Measurements from ENCODE around the gene SLC26A11.

The SLC26A11 gene

DNA sequence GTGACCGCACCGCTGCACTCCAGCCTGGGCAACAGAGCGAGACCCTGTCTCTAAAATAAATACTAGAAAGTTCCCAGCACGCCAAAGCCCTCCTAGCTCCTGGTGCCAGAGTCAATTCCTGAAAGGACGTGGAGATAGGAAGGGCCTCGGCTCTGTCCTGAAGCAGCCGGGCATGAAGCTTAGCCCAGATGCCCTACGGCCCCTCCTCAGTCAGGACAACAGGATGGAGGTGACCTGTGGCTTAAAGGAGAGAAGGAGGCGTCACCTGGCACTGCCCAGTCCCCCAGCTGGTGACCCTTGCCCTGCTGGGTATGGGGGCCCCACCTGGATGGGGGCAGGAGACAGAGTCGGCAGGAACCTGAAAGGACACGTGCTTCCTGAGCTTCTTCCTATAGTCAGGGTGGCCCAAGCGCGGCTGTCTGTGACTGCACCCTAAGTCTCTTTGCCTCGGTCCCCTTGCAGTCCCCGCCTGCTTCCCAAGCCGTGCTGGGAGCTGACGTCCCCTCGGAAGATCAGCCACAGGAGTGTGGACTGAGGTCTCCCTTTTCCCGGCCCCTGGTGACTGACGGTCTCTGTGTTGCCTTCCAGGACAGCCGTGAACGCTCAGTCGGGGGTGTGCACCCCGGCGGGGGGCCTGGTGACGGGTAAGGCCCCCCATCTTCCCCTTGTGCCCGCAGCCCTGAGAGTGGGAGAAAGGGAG is 25.5 kb downstream of the SLC26A11 start:
- no peak for DNase-seq

DNA sequence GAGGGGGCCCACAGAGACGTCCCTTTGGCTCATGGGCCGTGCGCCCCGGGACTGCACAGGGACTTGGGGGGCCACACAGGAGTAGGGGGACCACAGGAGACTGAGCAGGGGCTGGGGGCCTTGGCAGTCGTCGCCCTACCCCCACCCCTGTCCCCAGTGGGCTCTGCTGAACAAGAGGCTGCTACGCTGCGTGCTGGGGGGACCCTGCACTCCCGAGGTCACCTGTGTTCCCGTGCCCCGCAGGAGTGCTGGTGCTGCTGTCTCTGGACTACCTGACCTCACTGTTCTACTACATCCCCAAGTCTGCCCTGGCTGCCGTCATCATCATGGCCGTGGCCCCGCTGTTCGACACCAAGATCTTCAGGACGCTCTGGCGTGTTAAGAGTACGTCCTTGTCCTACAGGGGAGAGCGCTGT is 26.0 kb downstream of the SLC26A11 start:
- no peak for DNase-seq

DNA sequence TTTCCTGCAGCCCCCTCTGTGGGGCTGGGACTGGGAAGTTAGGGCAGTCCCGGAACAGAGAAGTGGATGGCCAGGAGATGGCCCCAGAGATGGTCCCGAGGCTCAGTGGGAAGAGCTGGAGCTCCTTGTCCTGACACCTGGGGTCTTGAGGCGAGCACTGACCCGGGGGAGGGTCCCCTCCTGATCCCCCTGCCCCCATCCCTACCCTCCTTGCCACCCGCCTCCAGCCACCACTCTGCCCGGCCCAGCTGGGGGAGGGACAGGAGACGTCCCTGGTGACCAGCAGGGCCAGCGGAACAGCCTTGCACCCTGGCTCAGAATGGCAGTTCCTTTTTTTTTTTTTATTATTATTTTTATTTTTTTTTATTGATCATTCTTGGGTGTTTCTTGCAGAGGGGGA is 26.5 kb downstream of the SLC26A11 start:
- DNase-seq, result no peak

DNA sequence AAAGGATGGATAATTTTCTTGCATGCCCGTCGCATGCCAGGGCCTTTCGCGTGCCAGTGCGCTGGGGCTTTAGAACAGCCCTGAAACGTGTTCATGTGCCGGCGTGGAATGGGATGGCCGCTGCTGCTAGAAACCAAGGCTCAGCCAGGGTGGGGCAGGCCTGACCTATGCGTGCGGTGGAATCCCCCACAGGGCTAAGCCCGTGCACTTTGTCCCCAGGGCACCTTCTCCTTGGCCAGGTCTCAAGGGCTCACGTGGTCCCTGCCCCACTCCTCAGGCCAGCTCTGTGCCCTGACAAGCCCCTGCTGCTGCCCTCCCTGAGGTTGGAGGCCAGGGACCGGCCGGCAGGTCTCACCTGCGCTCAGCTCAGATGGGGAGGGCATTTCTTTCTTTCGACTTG is 27.3 kb downstream of the SLC26A11 start:
- DNase-seq, result no peak

DNA sequence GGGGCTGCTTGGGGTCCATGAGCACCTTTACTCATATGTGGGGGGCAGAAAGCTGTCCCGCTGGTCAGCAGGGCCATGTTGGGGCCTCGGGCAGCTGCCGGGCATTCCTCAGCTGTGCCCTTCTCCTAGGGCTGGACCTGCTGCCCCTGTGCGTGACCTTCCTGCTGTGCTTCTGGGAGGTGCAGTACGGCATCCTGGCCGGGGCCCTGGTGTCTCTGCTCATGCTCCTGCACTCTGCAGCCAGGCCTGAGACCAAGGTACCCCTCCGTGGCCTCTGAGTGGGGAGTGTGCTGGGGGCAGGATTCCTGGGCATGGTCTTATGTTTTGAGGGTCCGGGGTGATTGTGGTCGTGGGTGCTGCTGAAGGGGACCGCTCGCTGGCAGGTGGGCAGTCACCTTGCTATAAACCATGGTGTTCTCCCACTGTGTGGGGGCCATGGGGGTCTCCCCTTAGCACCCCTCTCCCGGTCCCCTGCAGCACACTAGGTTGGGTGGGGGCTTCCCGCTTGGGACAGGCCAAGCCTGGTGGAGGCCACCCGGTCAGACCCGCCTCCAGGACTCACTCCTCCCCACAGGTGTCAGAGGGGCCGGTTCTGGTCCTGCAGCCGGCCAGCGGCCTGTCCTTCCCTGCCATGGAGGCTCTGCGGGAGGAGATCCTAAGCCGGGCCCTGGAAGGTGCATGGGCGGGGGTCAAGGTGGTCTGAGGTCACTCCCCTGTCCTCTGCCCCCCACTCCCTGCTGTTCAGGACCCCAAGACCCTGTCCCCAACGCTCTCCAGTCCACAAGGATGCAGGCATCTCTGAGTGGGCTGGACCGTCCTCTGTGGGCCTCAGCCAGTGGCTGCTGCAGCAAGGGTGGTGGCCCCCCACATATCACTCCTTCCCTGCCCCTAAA is 28.0 kb downstream of the SLC26A11 start:
- DNase-seq, result no peak

DNA sequence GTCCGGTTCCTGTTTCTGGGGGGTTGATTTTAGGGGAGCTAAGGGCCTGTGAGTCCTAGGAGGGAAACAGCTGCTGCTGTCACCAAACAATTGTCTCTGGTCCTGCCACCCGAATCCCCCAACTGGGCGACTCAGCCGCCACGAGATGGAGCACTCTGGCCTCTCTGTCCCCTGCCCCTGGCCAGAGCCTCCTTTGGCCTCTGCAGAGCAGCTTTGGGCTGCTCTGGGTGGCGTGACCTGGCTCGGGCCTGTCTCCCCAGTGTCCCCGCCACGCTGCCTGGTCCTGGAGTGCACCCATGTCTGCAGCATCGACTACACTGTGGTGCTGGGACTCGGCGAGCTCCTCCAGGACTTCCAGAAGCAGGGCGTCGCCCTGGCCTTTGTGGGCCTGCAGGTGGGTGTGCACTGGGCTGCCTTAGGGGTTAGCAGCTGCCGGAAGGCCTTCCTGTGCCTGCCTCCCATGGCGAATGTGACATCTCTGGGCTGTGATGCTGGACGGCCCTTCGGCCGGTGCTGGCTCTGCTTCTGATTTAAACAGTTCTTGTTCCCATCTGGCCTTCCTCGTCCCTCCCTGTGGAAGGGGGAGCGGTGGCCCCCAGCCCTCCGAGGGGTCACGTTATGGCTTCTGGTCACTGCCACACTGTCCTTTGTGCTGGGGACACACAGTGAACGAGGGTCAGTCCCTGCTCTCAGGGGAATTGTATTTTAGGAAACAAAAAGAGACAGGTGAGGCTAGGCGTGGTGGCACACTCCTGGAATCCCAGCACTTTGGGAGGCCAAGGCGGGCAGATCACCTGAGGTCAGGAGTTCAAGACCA is 28.9 kb downstream of the SLC26A11 start:
- DNase-seq, result no peak

DNA sequence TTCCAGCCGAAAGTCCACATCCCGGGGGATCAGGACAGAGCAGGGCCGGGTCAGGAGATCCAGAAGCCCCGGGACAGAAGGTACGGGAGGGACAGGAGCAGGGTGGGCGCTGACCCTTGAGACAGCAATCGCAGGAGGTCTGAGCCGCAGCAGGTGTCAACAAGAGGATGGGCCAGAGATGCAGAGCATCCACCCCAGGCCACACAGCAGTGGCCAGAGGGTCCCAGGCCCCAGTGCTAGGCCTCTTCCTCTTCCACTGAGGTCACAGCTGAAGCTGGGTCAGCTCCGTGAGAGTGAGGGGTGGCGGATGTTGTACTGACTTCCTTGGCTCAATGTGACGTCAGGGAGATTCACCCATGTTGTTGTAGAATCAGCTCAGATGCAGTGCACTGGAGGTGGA is 31.7 kb downstream of the SLC26A11 start:
- DNase-seq, result no peak

DNA sequence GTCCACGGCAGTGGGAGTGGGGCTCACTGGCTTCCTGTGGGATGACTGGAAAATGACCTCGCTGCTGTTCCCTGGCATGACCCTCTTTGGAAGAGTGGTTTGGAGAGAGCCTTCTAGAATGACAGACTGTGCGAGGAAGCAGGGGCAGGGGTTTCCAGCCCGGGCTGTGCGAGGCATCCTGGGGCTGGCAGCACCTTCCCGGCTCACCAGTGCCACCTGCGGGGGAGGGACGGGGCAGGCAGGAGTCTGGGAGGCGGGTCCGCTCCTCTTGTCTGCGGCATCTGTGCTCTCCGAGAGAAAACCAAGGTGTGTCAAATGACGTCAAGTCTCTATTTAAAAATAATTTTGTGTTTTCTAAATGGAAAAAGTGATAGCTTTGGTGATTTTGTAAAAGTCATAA is 32.6 kb downstream of the SLC26A11 start:
- DNase-seq, result peak; percentile 61 to 92 (median 78)

DNA sequence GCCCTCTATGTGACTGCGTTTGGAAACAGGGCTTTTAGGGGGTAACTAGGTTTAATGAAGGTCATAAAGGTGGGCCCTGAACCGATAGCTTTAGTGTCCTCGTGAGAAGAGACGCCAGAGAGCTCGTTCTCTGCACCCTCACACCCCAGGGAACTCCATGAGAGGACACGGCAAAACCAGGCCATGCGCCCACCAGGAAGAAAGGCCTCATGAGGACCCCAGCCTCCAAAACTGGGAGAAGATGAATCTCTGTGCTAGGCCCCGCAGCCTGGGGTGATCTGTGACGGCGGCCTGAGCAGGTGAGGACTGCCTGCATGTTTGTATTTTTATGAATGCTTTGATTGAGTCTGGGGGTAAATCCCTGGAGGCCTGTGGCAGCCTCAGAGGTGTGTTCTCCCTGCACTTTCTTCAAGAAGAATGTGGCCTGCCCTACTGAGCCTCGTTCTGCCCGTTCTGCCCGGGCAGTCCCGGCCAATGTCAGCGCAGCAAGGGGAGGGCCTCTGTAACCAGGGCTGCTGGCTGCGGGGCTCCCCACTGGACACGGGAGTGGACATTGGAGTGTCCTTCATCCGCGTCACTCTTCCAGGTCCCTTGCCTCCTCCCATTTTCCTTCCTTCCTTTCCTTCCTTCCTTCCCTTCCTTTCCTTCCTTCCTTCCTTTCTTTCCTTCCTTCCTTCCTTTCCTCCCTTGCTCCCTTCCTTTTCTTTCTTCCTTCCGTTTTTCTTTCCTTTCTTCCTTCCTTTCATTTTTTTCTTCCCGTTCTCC is 33.6 kb downstream of the SLC26A11 start:
- DNase-seq, result no peak

DNA sequence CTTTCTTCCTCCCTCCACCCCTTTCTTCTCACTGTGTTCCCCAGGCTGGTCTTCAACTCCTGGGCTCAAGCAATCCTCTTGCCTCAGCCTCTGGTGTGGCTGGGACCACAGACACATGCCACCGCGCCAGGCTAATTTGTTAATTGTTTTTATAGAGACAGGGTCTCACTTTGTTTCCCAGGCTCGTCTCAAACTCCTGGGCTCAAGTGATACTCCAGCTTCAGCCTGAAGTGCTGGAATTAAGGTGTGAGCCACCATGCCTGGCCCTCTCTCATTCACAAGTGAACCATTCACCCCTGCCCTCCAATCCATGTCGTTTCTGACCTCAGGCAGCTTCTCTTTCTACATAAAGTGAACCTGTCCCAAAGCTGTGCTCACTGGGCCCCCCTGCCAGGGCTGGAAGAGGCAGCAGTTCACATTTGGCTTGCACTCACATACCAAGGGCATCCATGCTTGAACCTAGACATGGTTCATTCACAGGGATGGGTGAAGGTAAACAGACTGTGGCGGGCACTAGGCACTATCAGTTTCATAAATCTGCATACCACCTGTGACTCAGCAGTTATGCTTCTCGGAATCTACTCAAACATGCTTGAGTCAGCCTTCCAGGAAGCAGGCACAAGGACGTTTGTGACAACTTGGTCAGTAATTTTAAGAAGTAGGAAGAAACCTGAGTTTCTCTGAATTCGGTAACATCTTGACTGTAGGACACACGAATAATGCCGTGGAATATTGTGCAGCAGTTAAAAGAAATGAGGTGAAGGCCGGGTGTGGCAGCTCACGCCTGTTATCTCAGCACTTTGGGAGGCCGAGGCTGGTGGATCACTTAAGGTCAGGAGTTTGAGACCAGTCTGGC is 34.4 kb downstream of the SLC26A11 start:
- DNase-seq, result peak in 4 of 5 experiments; percentile 24 to 96 (median 46)

DNA sequence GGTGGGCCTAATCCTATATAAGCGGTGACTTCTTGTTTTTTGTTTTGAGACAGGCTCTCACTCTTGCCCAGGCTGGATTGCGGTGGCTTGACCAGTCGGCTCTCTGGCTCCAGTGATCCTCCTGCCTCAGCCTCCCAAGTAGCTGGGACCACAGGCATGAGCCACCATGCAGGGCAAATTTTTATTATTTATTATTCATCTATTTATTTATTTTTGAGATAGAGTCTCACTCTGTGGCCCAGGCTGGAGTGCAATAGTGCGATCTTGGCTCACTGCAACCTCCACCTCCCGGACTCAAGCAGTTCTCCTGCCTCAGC is 35.8 kb downstream of the SLC26A11 start:
- DNase-seq, result no peak

DNA sequence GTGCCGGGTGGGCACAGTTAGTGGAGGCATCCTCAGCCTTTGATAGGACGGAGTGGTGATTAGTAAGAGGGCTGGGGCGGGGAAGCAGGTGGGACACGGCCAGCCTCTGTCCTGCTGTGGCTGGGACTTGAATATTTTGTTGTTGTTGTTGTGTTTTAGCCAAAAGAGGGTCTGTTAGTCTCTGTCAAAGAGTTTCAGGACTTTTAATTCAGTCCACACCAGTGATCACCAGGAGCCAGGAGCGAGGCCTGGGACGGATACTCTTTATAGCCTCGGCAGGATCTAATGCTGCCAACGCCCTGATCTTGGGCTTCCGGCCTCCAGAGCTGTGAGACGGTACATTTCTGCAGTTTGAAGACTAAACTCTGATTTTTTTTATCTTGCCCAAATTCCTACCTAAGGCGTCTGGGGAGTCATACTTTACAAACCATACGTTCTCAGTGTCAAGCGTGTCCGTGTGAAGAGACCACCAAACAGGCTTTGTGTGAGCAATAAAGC is 37.5 kb downstream of the SLC26A11 start:
- peak in 1 of 5 experiments; percentile 51 for DNase-seq

DNA sequence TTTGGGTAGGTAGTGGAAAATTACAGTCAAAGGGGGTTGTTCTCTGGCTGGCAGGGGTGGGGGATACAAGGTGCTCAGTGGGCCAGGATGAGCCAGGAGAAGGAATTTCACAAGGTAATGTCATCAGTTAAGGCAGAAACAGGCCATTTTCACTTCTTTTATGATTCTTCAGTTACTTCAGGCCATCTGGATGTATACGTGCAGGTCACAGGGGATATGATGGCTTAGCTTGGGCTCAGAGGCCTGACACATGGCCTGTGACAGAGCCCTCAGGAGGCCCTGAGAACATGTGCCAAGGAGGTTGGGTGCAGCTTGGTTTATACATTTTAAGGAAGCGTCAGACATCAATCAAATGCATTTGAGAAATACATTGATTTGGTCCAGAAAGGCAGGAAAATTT is 38.1 kb downstream of the SLC26A11 start:
- DNase-seq, result peak in 1 of 5 experiments; percentile 50

DNA sequence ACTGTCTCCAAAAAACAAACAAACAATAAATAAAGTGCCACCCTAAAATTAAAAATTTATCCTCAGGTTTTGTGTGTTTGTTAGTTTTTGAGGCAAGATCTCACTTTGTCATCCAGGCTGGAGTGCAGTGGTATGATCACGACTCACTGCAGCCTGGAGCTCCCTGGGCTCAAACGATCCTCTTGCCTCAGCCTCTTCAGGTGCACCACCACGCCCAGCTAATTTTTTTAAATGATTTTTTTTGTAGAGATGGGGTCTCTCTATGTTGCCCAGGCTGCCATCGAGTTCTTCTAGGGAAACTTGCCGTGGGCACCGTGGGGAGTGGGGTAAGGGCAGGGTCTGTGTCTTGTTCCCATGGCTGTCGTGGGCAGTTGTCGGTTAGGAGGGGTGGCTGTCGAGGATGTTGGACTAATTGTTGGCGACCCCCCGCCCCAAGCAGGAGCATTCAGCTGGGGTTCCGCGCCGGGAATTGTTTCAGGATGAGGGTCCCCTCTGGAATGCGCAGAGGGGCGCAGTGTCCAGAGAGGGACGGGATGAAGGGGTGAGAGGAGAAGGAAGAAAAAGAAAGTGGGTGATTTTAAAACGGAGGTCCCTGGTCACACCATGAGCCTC is 39.3 kb downstream of the SLC26A11 start:
- DNase-seq, result peak in 1 of 5 experiments; percentile 61

DNA sequence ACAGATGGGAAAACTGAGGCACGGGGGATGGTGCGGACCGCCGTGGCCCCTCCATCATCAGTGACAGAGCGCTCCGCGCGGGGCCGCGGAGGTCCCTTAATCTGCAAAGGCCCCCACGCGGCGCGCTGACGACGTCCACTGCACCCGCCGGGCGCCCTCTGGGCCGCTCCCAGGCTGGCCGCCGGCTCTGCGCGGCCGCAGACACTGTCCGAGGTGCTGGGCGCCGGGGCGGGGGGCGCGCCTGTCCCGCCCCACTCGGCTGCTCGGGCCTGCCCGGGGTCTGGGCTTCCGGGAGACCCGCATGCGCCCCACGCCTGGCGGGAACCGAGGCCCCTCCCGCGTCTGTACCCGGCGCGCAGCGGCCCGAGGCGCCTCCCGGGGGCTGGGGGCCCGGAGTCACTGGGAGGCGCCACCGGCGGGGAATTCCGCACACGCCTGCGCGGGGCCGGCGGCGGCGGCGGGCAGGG is 39.9 kb downstream of the SLC26A11 start:
- DNase-seq, result peak; percentile 70 to 86 (median 75)

DNA sequence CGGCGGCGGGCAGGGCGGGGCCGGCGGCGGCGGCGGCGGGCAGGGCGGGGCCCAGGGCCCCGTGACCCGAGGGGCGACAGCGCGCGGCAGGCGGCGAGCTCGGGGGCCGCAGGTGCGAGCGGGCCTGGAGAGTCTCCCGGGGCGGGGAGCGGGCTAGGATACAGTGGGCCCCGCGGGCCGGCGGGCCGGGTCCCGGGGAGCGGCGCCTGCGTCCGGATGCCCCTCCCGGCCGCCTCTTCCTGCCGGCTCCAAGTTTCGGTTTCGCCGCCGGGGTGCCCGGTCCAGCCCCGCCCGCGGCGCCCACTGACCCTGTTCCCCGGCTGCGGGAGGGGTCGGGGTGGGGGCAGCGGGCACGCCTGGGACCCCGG is 40.5 kb downstream of the SLC26A11 start, which contains the start of gene RNF213:
Gene RNF213 (plus strand): TSS at position 62 of the 368 bp plus-strand sequence. CDS start 2,830 bp downstream, outside the sequence.
- peak in 4 of 5 experiments; percentile 42 to 80 (median 54) for DNase-seq

DNA sequence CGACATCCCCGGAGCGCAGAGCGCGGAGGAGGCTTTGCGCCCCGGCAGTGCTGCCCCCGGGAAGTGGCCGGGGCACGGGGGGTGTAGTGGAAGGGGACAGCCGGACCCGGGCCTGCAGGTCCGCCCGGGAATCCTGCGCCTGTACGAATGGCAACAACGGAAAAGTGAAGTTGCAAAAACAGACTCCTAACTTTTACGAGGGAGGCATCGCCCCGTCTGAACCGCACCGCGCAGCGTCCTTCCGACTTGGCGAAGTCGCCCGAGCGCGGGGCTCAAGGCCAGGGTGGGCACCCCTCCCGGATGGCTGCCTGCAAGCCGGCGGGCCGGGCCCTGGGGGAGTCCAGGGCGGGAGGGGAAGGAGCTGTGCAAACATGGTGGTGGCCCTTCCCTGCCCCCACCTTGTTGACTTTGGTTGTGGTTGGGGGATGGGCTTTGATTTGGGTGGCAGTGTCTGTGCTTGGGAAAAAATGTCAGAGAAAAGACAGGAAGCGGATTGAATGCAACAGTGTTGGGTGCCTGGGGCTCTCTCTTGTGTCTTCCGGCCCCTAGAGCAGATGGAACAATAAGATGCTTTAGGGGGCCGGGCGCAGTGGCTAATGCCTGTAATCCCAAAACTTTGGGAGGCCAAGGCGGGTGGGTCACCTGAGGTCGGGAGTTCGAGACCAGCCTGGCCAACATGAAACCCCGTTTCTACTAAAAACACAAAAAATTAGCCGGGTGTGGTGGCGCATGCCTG is 41.1 kb downstream of the SLC26A11 start:
- peak in 3 of 5 experiments; percentile 50 to 90 (median 70) for DNase-seq

DNA sequence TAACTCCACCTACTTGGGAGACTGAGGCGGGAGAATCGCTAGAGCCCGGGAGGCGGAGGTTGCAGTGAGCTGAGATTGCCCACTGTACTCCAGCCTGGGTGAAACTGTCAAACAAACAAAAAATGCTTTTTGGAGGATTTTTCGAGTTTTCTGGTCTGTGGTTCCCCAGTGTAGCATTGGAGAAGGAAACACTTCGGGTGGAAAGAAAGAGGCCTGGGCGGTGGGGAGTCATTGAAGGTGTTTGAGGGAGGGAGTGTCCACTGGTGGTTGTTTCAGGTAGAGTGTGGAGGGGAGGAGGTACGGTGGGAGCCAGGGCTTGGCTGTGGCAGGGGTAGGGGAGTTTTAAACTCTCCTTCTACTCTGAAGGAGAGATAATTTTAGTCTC is 41.7 kb downstream of the SLC26A11 start:
- no peak for DNase-seq

DNA sequence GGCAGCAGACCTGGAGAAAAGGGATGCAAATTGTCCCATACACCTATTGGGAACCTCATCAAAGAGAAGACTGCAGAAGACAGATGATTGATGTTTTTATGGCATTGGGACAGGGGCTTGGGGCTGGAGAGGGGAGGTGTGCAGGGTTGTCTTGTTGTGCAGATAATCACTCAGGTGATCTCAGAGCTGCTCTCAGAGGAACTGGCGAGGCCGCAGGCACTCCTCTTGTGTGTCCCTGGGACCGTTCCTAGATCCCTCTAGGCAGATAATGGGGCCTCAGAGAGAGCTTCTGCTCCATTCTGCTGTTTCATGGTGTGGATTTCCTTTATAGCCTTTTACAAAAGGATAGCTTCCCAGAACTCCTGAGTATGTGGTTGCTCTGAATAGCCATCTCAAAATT is 42.1 kb downstream of the SLC26A11 start:
- DNase-seq, result no peak

DNA sequence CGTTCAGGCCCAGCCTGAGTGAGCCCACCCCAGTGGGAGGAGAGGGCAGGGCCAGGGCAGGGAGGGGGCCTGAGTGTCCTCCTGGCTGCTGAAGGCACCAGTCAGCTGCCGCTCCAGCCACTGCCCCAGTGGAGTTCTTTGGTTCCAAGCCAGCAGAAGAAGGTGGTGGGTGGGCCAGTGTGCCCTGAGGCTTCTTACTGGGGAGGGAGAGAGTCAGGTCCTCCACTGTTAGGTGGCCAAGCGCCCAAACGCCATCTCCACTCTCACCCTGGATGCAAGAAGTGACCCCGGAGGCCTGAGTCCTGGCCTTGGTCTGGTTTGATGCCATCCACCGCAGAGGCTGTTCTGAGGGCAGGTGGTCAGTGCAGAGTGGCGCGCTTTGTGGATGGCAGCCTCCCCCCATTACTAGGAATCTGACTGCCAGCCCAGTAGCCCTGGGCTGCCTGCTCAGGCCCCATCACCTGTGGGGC is 42.6 kb downstream of the SLC26A11 start:
- no peak for DNase-seq

All from T-helper 2 cell (primary cell).